Measurements from ENCODE around the gene SUPT5H.
"Not testable (repeated sequence)": the region's sequence is repeated elsewhere in the genome, so short reads cannot be mapped to it uniquely, and the experiment has no call there.

The SUPT5H gene

DNA sequence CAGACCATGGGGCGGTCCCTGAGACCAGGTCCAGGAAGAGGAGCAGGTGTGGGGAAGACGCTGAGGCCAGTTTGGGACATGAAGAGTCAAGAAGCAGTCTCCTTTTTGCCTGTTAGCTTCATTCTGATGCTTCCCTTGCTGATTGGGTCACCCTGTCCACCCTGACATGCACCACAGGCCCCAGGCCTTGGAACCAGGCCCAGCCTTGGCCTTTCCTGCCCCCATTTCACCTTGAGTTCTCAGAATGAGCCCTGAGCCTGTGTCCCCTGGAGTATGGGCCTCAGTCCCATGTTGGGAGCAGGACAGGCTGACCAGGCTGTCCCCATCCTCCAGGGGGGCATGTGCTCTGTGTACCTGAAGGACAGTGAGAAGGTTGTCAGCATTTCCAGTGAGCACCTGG is 30.4 kb downstream of the SUPT5H start:
- TF ChIP-seq, protein P1, sequence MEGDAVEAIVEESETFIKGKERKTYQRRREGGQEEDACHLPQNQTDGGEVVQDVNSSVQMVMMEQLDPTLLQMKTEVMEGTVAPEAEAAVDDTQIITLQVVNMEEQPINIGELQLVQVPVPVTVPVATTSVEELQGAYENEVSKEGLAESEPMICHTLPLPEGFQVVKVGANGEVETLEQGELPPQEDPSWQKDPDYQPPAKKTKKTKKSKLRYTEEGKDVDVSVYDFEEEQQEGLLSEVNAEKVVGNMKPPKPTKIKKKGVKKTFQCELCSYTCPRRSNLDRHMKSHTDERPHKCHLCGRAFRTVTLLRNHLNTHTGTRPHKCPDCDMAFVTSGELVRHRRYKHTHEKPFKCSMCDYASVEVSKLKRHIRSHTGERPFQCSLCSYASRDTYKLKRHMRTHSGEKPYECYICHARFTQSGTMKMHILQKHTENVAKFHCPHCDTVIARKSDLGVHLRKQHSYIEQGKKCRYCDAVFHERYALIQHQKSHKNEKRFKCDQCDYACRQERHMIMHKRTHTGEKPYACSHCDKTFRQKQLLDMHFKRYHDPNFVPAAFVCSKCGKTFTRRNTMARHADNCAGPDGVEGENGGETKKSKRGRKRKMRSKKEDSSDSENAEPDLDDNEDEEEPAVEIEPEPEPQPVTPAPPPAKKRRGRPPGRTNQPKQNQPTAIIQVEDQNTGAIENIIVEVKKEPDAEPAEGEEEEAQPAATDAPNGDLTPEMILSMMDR (IDR thresholded peaks at IDR 0.05; ENCODE audit: control extremely low read depth, extremely low read depth, low read depth, missing control alignments) = no peak
- DNase-seq (ENCODE audit: extremely low spot score) = no peak
- ChIA-PET POLR2A (no interaction called here), CTCF (interaction anchor here (1.0 to 3.8 kb wide), 7 partner anchors 12 to 58 kb away, joined by 3 to 38 read pairs (median 6); partner anchors contain the start of genes EID2B and SUPT5H)

DNA sequence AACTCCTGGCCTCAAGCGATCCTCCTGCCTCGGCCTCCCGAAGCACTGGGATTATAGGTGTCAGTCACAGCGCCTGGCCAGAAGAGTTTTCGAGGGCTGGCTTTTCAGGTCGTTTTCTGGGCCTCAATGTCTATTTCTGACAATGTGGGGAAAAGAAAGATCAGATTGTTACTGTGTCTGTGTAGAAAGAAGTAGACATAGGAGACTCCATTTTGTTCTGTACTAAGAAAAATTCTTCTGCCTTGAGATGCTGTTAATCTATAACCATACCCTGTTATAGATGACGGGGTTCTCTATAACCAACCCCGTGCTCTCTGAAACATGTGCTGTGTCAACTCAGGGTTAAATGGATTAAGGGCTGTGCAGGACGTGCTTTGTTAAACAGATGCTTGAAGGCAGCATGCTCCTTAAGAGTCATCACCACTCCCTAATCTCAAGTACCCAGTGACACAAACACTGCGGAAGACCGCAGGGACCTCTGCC is 34.0 kb downstream of the SUPT5H start:
- POLR2A ChIA-PET; DNase-seq (ENCODE audit: extremely low spot score); CTCF ChIA-PET: not testable (repeated sequence)

DNA sequence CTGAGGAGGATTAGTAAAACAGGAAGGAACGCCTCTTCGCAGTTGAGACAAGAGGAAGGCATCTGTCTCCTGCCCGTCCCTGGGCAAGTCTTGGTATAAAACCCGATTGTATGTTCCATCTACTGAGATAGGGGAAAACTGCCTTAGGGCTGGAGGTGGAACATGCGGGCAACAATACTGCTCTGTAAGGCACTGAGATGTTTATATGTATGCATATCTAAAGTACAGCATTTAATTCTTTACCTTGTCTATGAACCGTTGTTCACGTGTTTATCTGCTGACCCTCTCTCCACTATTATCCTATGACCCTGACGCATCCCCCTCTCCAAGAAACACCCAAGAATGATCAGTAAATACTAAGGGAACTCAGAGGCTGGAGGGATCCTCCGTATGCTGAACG is 34.5 kb downstream of the SUPT5H start:
- POLR2A ChIA-PET = no interaction called here
- CTCF ChIA-PET = no interaction called here
- TF ChIP-seq, protein P1 (IDR thresholded peaks at IDR 0.05; ENCODE audit: control extremely low read depth, extremely low read depth, low read depth, missing control alignments) = no peak
- no peak for DNase-seq (ENCODE audit: extremely low spot score)

DNA sequence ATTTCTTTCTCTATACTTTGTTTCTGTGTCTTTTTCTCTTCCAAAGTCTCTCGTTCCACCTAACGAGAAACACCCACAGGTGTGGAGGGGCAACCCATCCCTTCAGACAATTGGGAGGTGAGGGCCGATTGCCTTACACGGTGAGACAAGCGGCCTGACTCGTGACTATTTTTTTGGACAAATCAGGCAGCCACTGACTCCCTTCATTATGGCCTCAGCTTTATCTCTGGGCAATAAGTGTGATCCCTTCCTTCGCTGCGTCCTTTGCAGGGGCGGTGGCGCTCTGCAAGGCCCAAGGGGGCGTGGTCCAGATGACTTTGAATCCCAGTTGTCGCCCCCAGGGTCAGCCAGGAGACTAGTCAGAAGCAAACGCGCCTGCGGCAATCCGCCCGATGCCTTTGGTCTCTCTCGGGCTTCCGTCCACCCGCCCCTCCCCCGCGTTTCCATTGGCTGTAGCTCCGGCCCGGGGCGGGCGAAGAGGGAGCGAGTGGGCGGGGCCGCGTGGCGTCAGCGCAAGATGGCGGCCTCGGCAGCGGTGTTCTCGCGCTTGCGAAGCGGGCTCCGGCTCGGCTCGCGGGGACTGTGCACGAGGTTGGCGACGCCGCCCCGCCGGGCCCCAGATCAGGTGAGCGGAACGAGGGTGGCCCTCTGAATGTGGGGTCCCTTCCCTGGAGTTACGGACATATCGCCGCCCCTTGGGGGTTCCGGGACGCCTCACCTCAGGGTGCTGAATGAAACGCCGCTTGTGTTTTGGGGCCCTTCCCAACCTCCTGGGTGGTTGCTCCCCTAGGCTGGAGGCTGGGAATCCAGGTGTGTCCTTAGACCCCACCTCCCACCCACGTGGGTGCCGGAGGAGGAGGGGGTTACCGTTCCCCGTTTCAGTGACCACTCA is 35.2 kb downstream of the SUPT5H start, which contains the start of gene TIMM50:
Gene TIMM50, plus strand, starts transcription at position 502 of the 892 bp plus-strand sequence. Its CDS starts 16 bp downstream, at position 518.
- TF ChIP-seq, protein P1 (IDR thresholded peaks at IDR 0.05; ENCODE audit: control extremely low read depth, extremely low read depth, low read depth, missing control alignments) = no peak
- ChIA-PET CTCF (no interaction called here), POLR2A (no interaction called here)
- peak; percentile 95 for DNase-seq (ENCODE audit: extremely low spot score)

DNA sequence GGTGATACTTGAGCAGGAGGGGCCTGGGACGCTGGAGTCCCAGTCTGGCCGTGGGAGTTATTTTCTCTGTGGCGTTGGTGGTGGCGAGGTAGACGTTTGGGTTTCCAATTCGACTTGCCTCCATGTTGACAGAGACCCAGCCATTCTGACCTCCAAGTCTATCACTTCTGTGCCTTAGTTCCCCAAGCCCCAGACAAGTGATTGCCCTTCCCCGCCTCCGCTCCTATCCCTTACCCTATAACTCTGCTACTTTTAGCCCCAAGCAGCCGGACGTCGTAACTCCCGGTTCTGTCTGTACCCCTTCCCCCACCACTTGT is 35.8 kb downstream of the SUPT5H start:
- POLR2A ChIA-PET = no interaction called here
- CTCF ChIA-PET = no interaction called here
- DNase-seq (ENCODE audit: extremely low spot score) = no peak
- TF ChIP-seq, protein P1 (IDR thresholded peaks at IDR 0.05; ENCODE audit: control extremely low read depth, extremely low read depth, low read depth, missing control alignments) = no peak

DNA sequence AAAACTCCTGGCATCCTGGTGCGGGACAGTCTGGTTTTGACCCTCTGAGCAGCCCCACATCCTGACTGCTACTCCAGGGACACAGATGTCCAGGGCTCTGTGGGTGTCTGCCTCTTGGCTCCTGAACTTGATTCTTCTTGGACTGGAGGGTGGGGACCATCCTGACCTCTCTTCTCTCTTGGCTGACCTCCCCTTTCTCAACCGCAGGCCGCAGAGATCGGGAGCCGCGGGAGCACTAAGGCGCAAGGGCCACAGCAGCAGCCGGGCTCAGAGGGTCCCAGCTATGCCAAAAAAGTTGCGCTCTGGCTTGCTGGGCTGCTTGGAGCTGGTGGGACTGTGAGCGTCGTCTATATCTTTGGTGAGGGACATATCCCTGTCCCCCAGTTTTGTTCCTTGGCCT is 36.3 kb downstream of the SUPT5H start:
- no peak for DNase-seq (ENCODE audit: extremely low spot score)
- TF ChIP-seq, protein P1 (IDR thresholded peaks at IDR 0.05; ENCODE audit: control extremely low read depth, extremely low read depth, low read depth, missing control alignments) = no peak
- POLR2A ChIA-PET = interaction anchor here (0.7 kb wide), 1 partner anchor 22 kb away, joined by 5 read pairs; no protein-coding TSS in a partner anchor
- CTCF ChIA-PET = interaction anchor here (1.5 kb wide), 1 partner anchor 10 kb away, joined by 3 read pairs; no protein-coding TSS in a partner anchor

DNA sequence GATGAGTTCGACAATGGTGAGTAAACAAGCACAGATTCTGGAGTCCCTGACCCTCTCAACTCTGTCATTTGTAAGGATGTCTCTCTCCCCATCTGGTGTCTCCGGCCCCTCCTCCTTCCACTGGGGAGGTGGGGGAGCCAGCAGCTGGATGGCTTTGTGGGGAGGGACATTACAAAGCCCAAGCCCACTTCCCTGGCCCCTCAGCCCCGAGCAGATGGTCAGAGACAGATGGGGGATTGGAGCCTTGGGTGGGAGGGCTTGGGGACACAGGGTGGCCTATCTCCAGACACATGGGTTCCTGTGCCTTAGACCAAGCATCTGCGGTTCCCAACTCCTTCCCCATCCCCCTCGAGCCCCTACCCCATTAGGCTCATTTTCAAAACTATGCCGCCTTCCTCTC is 37.8 kb downstream of the SUPT5H start:
- CTCF ChIA-PET = no interaction called here
- no peak for DNase-seq (ENCODE audit: extremely low spot score)
- TF ChIP-seq, protein P1 (IDR thresholded peaks at IDR 0.05; ENCODE audit: control extremely low read depth, extremely low read depth, low read depth, missing control alignments) = no peak
- POLR2A ChIA-PET = interaction anchor here (0.7 kb wide), 1 partner anchor 35 kb away, joined by 3 read pairs; no protein-coding TSS in a partner anchor

Data from GM10248 (cell line).